Dendritic cell treated with granulocyte-macrophage colony-stimulating factor and Interleukin-4, amounts not matched to agents 40 ng/mL and 50 ng/mL, for 4 days (primary cell): ENCODE measurements around the gene ZDHHC22.

Source experiments
- H3K27ac Mint-ChIP-seq: one replicate; pipeline ENCODE4 v1.8.0; 2022; ENCODE audit warnings: mild to moderate bottlenecking, mixed read lengths
- H3K27me3 Mint-ChIP-seq: one replicate; pipeline ENCODE4 v1.8.0; 2022; ENCODE audit warnings: mild to moderate bottlenecking, mixed read lengths
- H3K36me3 Mint-ChIP-seq: one replicate; pipeline ENCODE4 v1.8.0; 2022; ENCODE audit warnings: low read depth, mixed read lengths
- H3K4me1 Mint-ChIP-seq: one replicate; pipeline ENCODE4 v1.8.0; 2022; ENCODE audit warnings: low read depth, mixed read lengths
- H3K4me3 Mint-ChIP-seq: one replicate; pipeline ENCODE4 v1.8.0; 2022; ENCODE audit warnings: mild to moderate bottlenecking, moderate library complexity, mixed read lengths
- H3K9me3 Mint-ChIP-seq: one replicate; pipeline ENCODE4 v1.8.0; 2022; ENCODE audit warnings: mixed read lengths
- intact Hi-C: fragments of 100-400 bp; cut with micrococcal nuclease; formaldehyde crosslinking; loops from one replicate; pipeline ENCODE4 v1.15.0; 2022

The ZDHHC22 gene

GRCh38 chr14:77111021-77111420 lies 30.6 kb downstream of the ZDHHC22 start:
- no peaks in the 10 kb centered on the region for H3K27me3 Mint-ChIP-seq
- intact Hi-C loops = no loop called here
- H3K36me3 Mint-ChIP-seq = peaks cover 97% of the 10 kb centered on the region
- H3K27ac Mint-ChIP-seq = no peak overlapping the region
- no peaks in the 10 kb centered on the region for H3K9me3 Mint-ChIP-seq
- H3K4me3 Mint-ChIP-seq = no peak overlapping the region
- H3K4me1 Mint-ChIP-seq = peaks cover 14% of the 10 kb centered on the region

GRCh38 chr14:77110286-77110685 lies 31.3 kb downstream of the ZDHHC22 start:
- Mint-ChIP-seq H3K36me3 (peaks cover 92% of the 10 kb centered on the region), H3K27ac (no peak overlapping the region)

DNA sequence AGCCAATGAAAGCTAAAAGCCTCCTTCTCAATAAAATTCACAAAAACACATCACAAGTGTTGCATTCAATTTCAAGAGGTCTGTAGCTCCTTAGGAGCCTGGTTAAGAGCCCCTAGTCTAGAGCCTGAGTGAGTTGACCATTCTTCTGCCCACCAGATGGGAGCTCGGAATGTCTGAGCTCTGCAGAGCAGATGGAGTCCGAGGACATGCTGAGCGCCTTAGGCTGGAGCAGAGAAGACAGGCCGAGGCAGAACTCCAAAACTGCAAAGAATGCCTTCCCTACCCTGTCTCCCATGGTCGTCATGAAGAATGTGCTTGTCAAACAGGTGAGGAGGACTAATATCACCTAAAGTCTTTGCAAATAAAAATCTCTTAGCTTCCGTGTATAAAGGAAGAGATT lies 31.9 kb downstream of the ZDHHC22 start:
- Mint-ChIP-seq H3K36me3 (peaks cover 88% of the 10 kb centered on the region), H3K27ac (no peak overlapping the region)
- intact Hi-C loops = no loop called here

More at GRCh38 chr14:77110286-77110685, 31.3 kb downstream of the ZDHHC22 start:
- Mint-ChIP-seq H3K9me3 (no peaks in the 10 kb centered on the region), H3K4me1 (peaks cover 19% of the 10 kb centered on the region), H3K27me3 (no peaks in the 10 kb centered on the region), H3K4me3 (no peak overlapping the region)
- intact Hi-C loops = no loop called here

GRCh38 chr14:77108753-77109152 lies 32.8 kb downstream of the ZDHHC22 start:
- peaks cover 34% of the 10 kb centered on the region for H3K4me1 Mint-ChIP-seq
- H3K4me3 Mint-ChIP-seq = no peak overlapping the region
- H3K27me3 Mint-ChIP-seq = no peaks in the 10 kb centered on the region
- intact Hi-C loops = no loop called here
- no peaks in the 10 kb centered on the region for H3K9me3 Mint-ChIP-seq
- H3K27ac Mint-ChIP-seq = no peak overlapping the region
- peaks cover 88% of the 10 kb centered on the region for H3K36me3 Mint-ChIP-seq

More for the DNA sequence above, 31.9 kb downstream of the ZDHHC22 start:
- H3K9me3 Mint-ChIP-seq = no peaks in the 10 kb centered on the region
- no peak overlapping the region for H3K4me3 Mint-ChIP-seq
- peaks cover 25% of the 10 kb centered on the region for H3K4me1 Mint-ChIP-seq
- no peaks in the 10 kb centered on the region for H3K27me3 Mint-ChIP-seq

GRCh38 chr14:77107228-77107627 lies 34.4 kb downstream of the ZDHHC22 start:
- H3K4me1 Mint-ChIP-seq = peaks cover 47% of the 10 kb centered on the region
- intact Hi-C loops = no loop called here
- H3K36me3 Mint-ChIP-seq = peaks cover 81% of the 10 kb centered on the region
- H3K27me3 Mint-ChIP-seq = no peaks in the 10 kb centered on the region
- no peak overlapping the region for H3K4me3 Mint-ChIP-seq
- H3K27ac Mint-ChIP-seq = peak overlapping the region; percentile 65
- H3K9me3 Mint-ChIP-seq = no peaks in the 10 kb centered on the region

DNA sequence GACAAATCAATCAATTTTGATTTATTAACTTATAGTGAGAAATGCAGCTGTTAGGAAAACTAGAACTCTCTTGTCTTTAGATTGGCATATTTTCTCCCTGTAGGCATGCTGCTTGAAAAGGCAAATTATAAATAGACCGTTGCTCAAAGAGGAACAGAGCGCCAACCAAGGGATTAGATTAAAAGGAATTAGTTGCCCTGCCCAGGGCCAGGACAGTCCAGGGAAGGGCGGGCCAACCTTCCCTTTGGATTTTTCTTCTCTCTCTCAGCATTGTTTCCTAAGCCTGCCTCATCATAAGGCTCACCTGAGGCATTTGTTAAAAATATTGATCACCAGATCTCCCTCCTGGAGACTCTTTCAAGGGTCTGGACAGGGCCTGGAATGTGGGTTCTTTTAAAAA lies 34.9 kb downstream of the ZDHHC22 start:
- no peaks in the 10 kb centered on the region for H3K27me3 Mint-ChIP-seq
- peaks cover 52% of the 10 kb centered on the region for H3K4me1 Mint-ChIP-seq
- H3K9me3 Mint-ChIP-seq = no peaks in the 10 kb centered on the region
- intact Hi-C loops = no loop called here
- peak overlapping the region; percentile 65 for H3K27ac Mint-ChIP-seq
- H3K4me3 Mint-ChIP-seq = no peak overlapping the region
- H3K36me3 Mint-ChIP-seq = peaks cover 81% of the 10 kb centered on the region

DNA sequence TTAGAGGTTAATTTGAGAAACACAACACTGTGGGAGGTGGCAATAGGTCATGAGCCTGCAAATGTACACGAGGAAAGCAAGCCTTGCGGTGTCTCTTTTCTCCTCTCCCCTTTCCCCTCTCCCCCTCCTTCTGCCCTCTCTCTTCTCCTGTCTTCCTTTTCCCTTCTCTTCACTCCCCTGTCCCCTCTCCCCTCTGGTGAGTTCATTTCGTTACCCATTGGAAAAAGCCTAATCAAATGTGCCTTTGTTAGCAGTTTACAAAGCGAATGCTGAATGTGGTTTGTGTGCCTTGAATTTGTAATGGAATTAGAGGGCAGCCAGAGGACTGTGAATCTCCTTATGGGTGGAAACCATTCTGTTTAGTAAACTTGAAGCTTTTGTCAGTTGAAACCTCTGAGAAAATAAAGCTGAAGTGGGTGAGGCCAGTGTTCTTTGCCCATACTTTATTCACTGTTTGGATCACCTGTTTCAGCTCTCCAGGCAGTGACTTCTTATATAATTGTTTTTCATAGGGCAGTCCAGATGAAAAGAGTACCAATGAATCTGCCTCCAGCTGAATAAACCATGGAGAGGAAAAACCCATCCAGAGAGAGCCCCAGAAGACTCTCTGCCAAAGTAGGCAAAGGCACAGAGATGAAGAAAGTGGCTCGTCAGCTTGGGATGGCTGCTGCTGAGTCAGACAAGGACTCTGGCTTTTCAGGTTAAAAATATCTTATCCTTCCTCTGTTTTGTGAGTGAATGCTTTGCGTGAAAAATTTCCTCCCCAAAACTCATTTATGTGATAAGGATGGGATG lies 36.2 kb downstream of the ZDHHC22 start:
- H3K27ac Mint-ChIP-seq = peak overlapping the region; percentile 85
- no peaks in the 10 kb centered on the region for H3K9me3 Mint-ChIP-seq
- peaks cover 65% of the 10 kb centered on the region for H3K4me1 Mint-ChIP-seq
- H3K36me3 Mint-ChIP-seq = peaks cover 77% of the 10 kb centered on the region
- H3K4me3 Mint-ChIP-seq = no peak overlapping the region
- intact Hi-C loops = no loop called here
- no peaks in the 10 kb centered on the region for H3K27me3 Mint-ChIP-seq

DNA sequence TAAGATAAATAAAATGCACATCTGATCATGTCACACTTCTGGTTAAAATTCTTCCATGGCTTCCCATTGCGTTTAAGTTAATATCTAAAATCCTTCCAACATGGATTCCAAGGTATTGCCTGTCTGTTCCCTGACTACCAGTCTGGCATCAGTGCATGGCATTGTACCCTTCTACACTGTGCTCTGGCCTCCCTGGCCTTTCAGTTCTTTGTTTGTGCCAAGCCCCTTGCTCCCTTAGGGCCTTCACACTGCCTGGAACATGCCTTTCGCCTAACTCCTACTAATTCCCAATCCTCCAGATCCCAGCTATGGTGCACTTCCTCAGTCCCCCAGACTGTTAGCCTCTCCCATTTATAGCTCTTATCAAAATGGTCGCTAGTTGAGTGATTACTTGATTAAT lies 37.2 kb downstream of the ZDHHC22 start:
- intact Hi-C loops = no loop called here
- Mint-ChIP-seq H3K27ac (peak overlapping the region; percentile 85), H3K4me3 (peak overlapping the region; percentile 21), H3K9me3 (no peaks in the 10 kb centered on the region), H3K4me1 (peaks cover 74% of the 10 kb centered on the region), H3K36me3 (peaks cover 69% of the 10 kb centered on the region), H3K27me3 (no peaks in the 10 kb centered on the region)

- Mint-ChIP-seq H3K9me3 (no peaks in the 10 kb centered on the region), H3K36me3 (peaks cover 68% of the 10 kb centered on the region), H3K27ac (peak overlapping the region; percentile 85), H3K27me3 (no peaks in the 10 kb centered on the region), H3K4me1 (peaks cover 79% of the 10 kb centered on the region), H3K4me3 (no peak overlapping the region)
- intact Hi-C loops = no loop called here
Measured at GRCh38 chr14:77103951-77104350, 37.6 kb downstream of the ZDHHC22 start.

GRCh38 chr14:77103475-77103874 lies 38.1 kb downstream of the ZDHHC22 start:
- H3K4me1 Mint-ChIP-seq = peaks cover 84% of the 10 kb centered on the region
- no peaks in the 10 kb centered on the region for H3K9me3 Mint-ChIP-seq
- intact Hi-C loops = no loop called here
- no peaks in the 10 kb centered on the region for H3K27me3 Mint-ChIP-seq
- peak overlapping the region; percentile 85 for H3K27ac Mint-ChIP-seq
- no peak overlapping the region for H3K4me3 Mint-ChIP-seq
- peaks cover 68% of the 10 kb centered on the region for H3K36me3 Mint-ChIP-seq

DNA sequence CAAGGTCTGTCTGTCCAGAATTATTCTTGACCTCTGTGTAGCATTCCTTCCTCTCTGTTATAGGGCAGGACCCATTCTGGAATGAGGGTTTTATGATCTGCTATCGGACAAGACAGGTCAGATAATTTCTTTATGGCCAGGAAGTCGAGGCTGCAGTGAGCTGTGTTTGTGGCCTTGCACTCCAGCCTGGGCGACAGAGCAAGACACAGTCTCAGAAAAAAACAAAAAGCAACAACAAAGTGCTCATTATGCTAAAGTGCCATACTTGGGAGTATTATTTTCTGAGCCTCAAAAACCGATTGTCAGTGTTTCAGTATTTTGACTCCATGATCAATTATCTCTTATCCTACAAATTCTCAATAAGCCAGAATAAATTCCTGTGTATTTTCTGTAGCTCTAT lies 39.4 kb downstream of the ZDHHC22 start:
- peaks cover 61% of the 10 kb centered on the region for H3K36me3 Mint-ChIP-seq
- H3K4me1 Mint-ChIP-seq = peaks cover 87% of the 10 kb centered on the region
- H3K27me3 Mint-ChIP-seq = no peaks in the 10 kb centered on the region
- peak overlapping the region; percentile 42 for H3K27ac Mint-ChIP-seq
- intact Hi-C loops = no loop called here
- no peak overlapping the region for H3K4me3 Mint-ChIP-seq
- no peaks in the 10 kb centered on the region for H3K9me3 Mint-ChIP-seq

- H3K36me3 Mint-ChIP-seq = peaks cover 52% of the 10 kb centered on the region
- peak overlapping the region; percentile 68 for H3K4me3 Mint-ChIP-seq
- H3K4me1 Mint-ChIP-seq = peaks cover 92% of the 10 kb centered on the region
- H3K27ac Mint-ChIP-seq = peak overlapping the region; percentile 100
- H3K9me3 Mint-ChIP-seq = no peaks in the 10 kb centered on the region
- H3K27me3 Mint-ChIP-seq = no peaks in the 10 kb centered on the region
- intact Hi-C loops = no loop called here
Measured at GRCh38 chr14:77100961-77101360, 40.6 kb downstream of the ZDHHC22 start.

- intact Hi-C loops = loop anchor here (2.0 kb wide), 1 partner anchor 221 kb away; the partner anchor contains the start of genes GSTZ1 and POMT2
- H3K27me3 Mint-ChIP-seq = no peaks in the 10 kb centered on the region
- peaks cover 47% of the 10 kb centered on the region for H3K36me3 Mint-ChIP-seq
- peak overlapping the region; percentile 100 for H3K27ac Mint-ChIP-seq
- peaks cover 82% of the 10 kb centered on the region for H3K4me1 Mint-ChIP-seq
- peak overlapping the region; percentile 100 for H3K4me3 Mint-ChIP-seq
- no peaks in the 10 kb centered on the region for H3K9me3 Mint-ChIP-seq
Measured at GRCh38 chr14:77099425-77100167, 42.0 kb downstream of the ZDHHC22 start.
